Liver (tissue), 9 donors: ENCODE measurements around the gene NFIX. TPM values are rescaled to one million over a fixed set of nuclear protein-coding genes. Genes with fewer than 3 reads are reported as not detected.

ENCODE experiments used
- DNase-seq: peaks from one replicate; pipeline ENCODE4 v3.0.0-alpha.2; 2017; ENCODE audit warnings: low spot score
- H3K27ac ChIP-seq, 2 donors: one replicate each; pipeline ENCODE4 v1.7.0; 2013; ENCODE audit warnings: inconsistent platforms in 2 of 2, low read length in 2 of 2, control low read depth in 1 of 2, low read depth in 1 of 2, mild to moderate bottlenecking in 1 of 2
- H3K27me3 ChIP-seq, 4 donors: one replicate each; pipeline versions ENCODE4 v1.6.1 to v1.7.0; 2013; ENCODE audit warnings: low read length in 3 of 4, inconsistent platforms in 1 of 4, mild to moderate bottlenecking in 1 of 4, moderate library complexity in 1 of 4; ENCODE audit not compliant: control insufficient read depth in 4 of 4, insufficient read depth in 4 of 4
- H3K36me3 ChIP-seq, 4 donors: one replicate each; pipeline versions ENCODE4 v1.6.1 to v1.7.0; 2013; ENCODE audit warnings: low read length in 3 of 4, mild to moderate bottlenecking in 3 of 4, low read depth in 1 of 4, moderate library complexity in 1 of 4; ENCODE audit not compliant: control insufficient read depth in 4 of 4, insufficient read depth in 3 of 4
- H3K4me1 ChIP-seq, 4 donors: one replicate each; pipeline versions ENCODE4 v1.6.1 to v1.7.0; 2013; ENCODE audit warnings: low read length in 3 of 4, mild to moderate bottlenecking in 3 of 4, moderate library complexity in 1 of 4; ENCODE audit not compliant: control insufficient read depth in 4 of 4, insufficient read depth in 4 of 4
- H3K4me3 ChIP-seq, 3 donors: one replicate each; pipeline versions ENCODE4 v1.6.1 to v1.7.0; 2013; ENCODE audit warnings: low read length in 3 of 3, control low read depth in 1 of 3, low read depth in 1 of 3, mild to moderate bottlenecking in 1 of 3
- H3K9ac ChIP-seq, 2 donors: one replicate each; pipeline ENCODE4 v1.7.0; 2013; ENCODE audit warnings: low read length in 2 of 2, mild to moderate bottlenecking in 2 of 2, moderate library complexity in 2 of 2, control low read depth in 1 of 2, low read depth in 1 of 2
- H3K9me3 ChIP-seq, 4 donors: one replicate each; pipeline versions ENCODE4 v1.6.1 to v1.7.0; 2013; ENCODE audit warnings: low read length in 3 of 4; ENCODE audit not compliant: control insufficient read depth in 4 of 4
- ATF3 ChIP-seq: IDR thresholded peaks from 2 replicates; pipeline ENCODE4 v1.6.1; 2016; ENCODE audit warnings: antibody characterized with exemption
- CTCF ChIP-seq: fragments of 150-350 bp; IDR thresholded peaks from 2 replicates; pipeline ENCODE4 v1.5.1; 2017; ENCODE audit warnings: improper control_type of control experiment, low read depth, low read length; ENCODE audit not compliant: missing input control
- FOXA1 ChIP-seq: IDR thresholded peaks from 2 replicates; pipeline ENCODE4 v1.6.1; 2016; ENCODE audit warnings: antibody characterized with exemption
- FOXA2 ChIP-seq: IDR thresholded peaks from 2 replicates; pipeline ENCODE4 v1.6.1; 2016; ENCODE audit warnings: antibody characterized with exemption
- GABPA ChIP-seq, 2 donors: IDR thresholded peaks in 1 of 2; conservative IDR thresholded peaks in 1 of 2; 2 replicates each; pipeline ENCODE4 v1.6.1; 2016; ENCODE audit warnings: antibody characterized with exemption in 2 of 2, mild to moderate bottlenecking in 1 of 2, moderate library complexity in 1 of 2
- HNF4A ChIP-seq, 2 donors: conservative IDR thresholded peaks; 2 replicates each; pipeline ENCODE4 v1.6.1; 2016; ENCODE audit warnings: antibody characterized with exemption in 2 of 2, mild to moderate bottlenecking in 2 of 2
- HNF4G ChIP-seq: IDR thresholded peaks from 2 replicates; pipeline ENCODE4 v1.6.1; 2016; ENCODE audit warnings: antibody characterized with exemption
- JUND ChIP-seq, 2 donors: IDR thresholded peaks; 2 replicates each; pipeline ENCODE4 v1.6.1; 2016; ENCODE audit warnings: antibody characterized with exemption in 2 of 2
- MAX ChIP-seq: IDR thresholded peaks from 2 replicates; pipeline ENCODE4 v1.6.1; 2016; ENCODE audit warnings: antibody characterized with exemption
- NR2F2 ChIP-seq: IDR thresholded peaks from 2 replicates; pipeline ENCODE4 v1.6.1; 2016; ENCODE audit warnings: antibody characterized with exemption
- REST ChIP-seq: IDR thresholded peaks from 2 replicates; pipeline ENCODE4 v1.6.1; 2016; ENCODE audit warnings: antibody characterized with exemption, mild to moderate bottlenecking
- RXRA ChIP-seq, 2 donors: IDR thresholded peaks; 2 replicates each; pipeline ENCODE4 v1.6.1; 2017 to 2018; ENCODE audit warnings: antibody characterized with exemption in 2 of 2, mild to moderate bottlenecking in 1 of 2
- TAF1 ChIP-seq: conservative IDR thresholded peaks from 2 replicates; pipeline ENCODE4 v1.6.1; 2016; ENCODE audit warnings: antibody characterized with exemption, mild to moderate bottlenecking
- YY1 ChIP-seq: IDR thresholded peaks from 2 replicates; pipeline ENCODE4 v1.6.1; 2016; ENCODE audit warnings: antibody characterized with exemption, mild to moderate bottlenecking
- ZBTB33 ChIP-seq: IDR thresholded peaks from 2 replicates; pipeline ENCODE4 v1.6.1; 2016; ENCODE audit warnings: antibody characterized with exemption
- WGBS: extraction: QIAGEN DNeasy Blood & Tissue Kit; methylation state at CpG from one replicate; pipeline ENCODE4 v1.1.7; 2013; 5-methylcytosine and 5-hydroxymethylcytosine counted together
- polyA plus RNA-seq, 2 donors: library from polyadenylated mRNA; stranded (reverse) in 1 of 2; unstranded in 1 of 2; fragments of 200-250 nt in 1 of 2; fragments of >200 nt in 1 of 2; fragmentation: Nextera tagmentation in 1 of 2; extraction: Ambion mirVana in 1 of 2; gene quantifications; one replicate each; pipeline versions ENCODE4 v1.2.1 to v1.2.3, GENCODE V29; 2013 to 2015
- total RNA-seq, 2 donors: library from RNA; depleted of rRNA; stranded (reverse); fragments of >200 nt; gene quantifications; one replicate each; pipeline ENCODE4 v1.2.3, GENCODE V29; 2014
- donor health status: healthy.
- donor health status: healthy.
- donor health status: healthy.
- donor health status: healthy.
- donor health status: healthy.

Gene NFIX
- total and polyA plus RNA-seq, 4 donors = 3.3 to 18.4 (median 12.6) TPM

- no peak overlapping the region for H3K27ac ChIP-seq
- H3K36me3 ChIP-seq = peaks cover 0 to 3% (median 0%) of the 10 kb centered on the region in 4 donors
- 95% methylated on average over 25 of the region's 25 CpGs for WGBS
- peaks cover 6 to 31% (median 15%) of the 10 kb centered on the region in 4 donors for H3K4me1 ChIP-seq
- no peak overlapping the region for H3K4me3 ChIP-seq
- TF ChIP-seq HNF4A (conservative IDR thresholded peaks at IDR 0.05) = no peak
- no peak for TF ChIP-seq GABPA (IDR thresholded peaks at IDR 0.05 in 1 of 2, conservative IDR thresholded peaks at IDR 0.05 in 1 of 2)
- H3K9me3 ChIP-seq = no peaks in the 10 kb centered on the region
- no peak overlapping the region for H3K9ac ChIP-seq
- DNase-seq = no peak
- H3K27me3 ChIP-seq = no peaks in the 10 kb centered on the region
Observed at GRCh38 chr19:12997179-12997966, 2.1 kb downstream of the NFIX start.

GRCh38 chr19:12997967-12998940, 3.0 kb downstream of the NFIX start:
- Histone ChIP-seq H3K4me3 (no peak overlapping the region), H3K9ac (no peak overlapping the region), H3K9me3 (no peaks in the 10 kb centered on the region), H3K4me1 (peaks cover 6 to 39% (median 19%) of the 10 kb centered on the region in 4 donors), H3K27me3 (no peaks in the 10 kb centered on the region), H3K36me3 (peaks cover 0 to 3% (median 0%) of the 10 kb centered on the region in 4 donors), H3K27ac (no peak overlapping the region)
- 88% methylated on average over 32 of the region's 32 CpGs for WGBS
- no peak for DNase-seq
- TF ChIP-seq YY1 = no peak
- no peak for TF ChIP-seq MAX
- TF ChIP-seq GABPA (IDR thresholded peaks at IDR 0.05 in 1 of 2, conservative IDR thresholded peaks at IDR 0.05 in 1 of 2) = no peak
- no peak for TF ChIP-seq NR2F2
- no peak for TF ChIP-seq TAF1
- no peak for TF ChIP-seq CTCF
- TF ChIP-seq RXRA (IDR thresholded peaks at IDR 0.05) = no peak
- no peak for TF ChIP-seq HNF4A (conservative IDR thresholded peaks at IDR 0.05)
- no peak for TF ChIP-seq FOXA1
- no peak for TF ChIP-seq HNF4G
- TF ChIP-seq JUND (IDR thresholded peaks at IDR 0.05) = no peak
- no peak for TF ChIP-seq ZBTB33
- TF ChIP-seq FOXA2 = no peak
- TF ChIP-seq ATF3 = no peak
- TF ChIP-seq REST = no peak
